ENCODE measurements around the gene RMDN3. TPM values are rescaled to one million over a fixed set of nuclear protein-coding genes. Genes with fewer than 3 reads are reported as not detected.
A peak's percentile ranks its signal among the peaks of the same experiment; 100 is the strongest.

The RMDN3 gene
- total and polyA plus RNA-seq, 2 of the 13 experiments (the other 11 are each of a cell fraction or from before 2014, with no cell fraction given): 16.8 to 19.5 TPM

DNA sequence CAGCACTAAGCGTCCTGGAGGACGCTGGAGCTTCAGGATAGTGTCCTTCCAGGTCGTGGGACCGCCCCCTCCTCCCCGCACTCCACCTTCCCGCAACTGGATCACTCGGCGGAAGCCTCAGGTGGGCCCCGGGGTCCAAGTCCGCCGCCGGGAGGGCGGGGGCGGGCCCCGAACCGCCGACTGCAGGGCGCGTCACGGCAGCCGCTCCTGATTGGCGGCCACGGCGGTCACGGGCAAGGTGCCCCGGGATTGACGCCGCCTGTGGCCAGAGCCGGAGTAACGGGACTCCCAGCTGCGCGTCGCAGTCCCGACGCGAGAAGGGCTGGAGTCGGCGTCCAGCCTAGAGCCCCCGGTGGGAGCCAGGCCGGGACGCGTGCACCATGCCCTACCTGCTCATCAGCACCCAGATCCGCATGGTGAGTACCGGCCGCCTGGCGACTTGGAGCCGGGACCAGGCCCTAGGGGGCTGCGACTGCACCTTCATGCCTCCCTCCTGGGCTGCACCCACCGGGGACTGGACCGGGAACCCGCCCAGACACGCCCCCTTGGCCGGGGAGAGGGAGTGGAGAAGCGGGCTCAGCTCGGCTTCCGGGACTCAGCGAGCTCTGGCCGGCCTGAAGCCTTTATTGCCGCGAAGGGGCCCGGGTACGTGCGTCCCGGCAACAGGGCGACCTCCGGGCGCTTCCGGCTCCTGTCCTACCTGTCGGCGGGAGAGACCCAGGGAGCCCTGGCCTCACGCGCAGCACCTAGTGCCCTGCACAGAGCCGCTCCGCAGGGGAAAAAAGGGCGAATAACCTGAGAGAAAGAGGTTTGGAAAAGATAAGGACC is 9.0 kb upstream of the RMDN3 start, which contains the start of gene GCHFR (continued):
- TF ChIP-seq, protein P1, sequence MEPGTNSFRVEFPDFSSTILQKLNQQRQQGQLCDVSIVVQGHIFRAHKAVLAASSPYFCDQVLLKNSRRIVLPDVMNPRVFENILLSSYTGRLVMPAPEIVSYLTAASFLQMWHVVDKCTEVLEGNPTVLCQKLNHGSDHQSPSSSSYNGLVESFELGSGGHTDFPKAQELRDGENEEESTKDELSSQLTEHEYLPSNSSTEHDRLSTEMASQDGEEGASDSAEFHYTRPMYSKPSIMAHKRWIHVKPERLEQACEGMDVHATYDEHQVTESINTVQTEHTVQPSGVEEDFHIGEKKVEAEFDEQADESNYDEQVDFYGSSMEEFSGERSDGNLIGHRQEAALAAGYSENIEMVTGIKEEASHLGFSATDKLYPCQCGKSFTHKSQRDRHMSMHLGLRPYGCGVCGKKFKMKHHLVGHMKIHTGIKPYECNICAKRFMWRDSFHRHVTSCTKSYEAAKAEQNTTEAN (CRISPR knock-in tag; conservative IDR thresholded peaks at IDR 0.05): no peak; the same call in 1 of the 2 replicates
- TF ChIP-seq ARHGAP35 (CRISPR knock-in tag; IDR thresholded peaks at IDR 0.05; ENCODE audit: borderline replicate concordance) (peak; percentile 63; the same call in 1 of the 2 replicates), ZNF501 (CRISPR knock-in tag; IDR thresholded peaks at IDR 0.05) (peak; percentile 70), ZMAT3 (CRISPR knock-in tag; conservative IDR thresholded peaks at IDR 0.05) (0 out of 2 replicates have a peak, but pooled peaks have one; percentile 59), ZNF556 (CRISPR knock-in tag; IDR thresholded peaks at IDR 0.05; ENCODE audit: borderline replicate concordance) (peak; percentile 70; the same call in 1 of the 2 replicates), TAF1 (CRISPR knock-in tag; IDR thresholded peaks at IDR 0.05) (peak; percentile 83; the same call in 1 of the 2 replicates), YEATS2 (CRISPR knock-in tag; IDR thresholded peaks at IDR 0.05; ENCODE audit: borderline replicate concordance) (peak; percentile 70; the same call in 1 of the 2 replicates), ZNF644 (CRISPR knock-in tag; IDR thresholded peaks at IDR 0.05; ENCODE audit: low read depth) (no peak)
- TF ChIP-seq, protein P2, sequence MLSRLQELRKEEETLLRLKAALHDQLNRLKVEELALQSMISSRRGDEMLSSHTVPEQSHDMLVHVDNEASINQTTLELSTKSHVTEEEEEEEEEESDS (CRISPR knock-in tag; IDR thresholded peaks at IDR 0.05; ENCODE audit: borderline replicate concordance): 0 out of 2 replicates have a peak, but pooled peaks have one; percentile 29
- TF ChIP-seq, protein P3, sequence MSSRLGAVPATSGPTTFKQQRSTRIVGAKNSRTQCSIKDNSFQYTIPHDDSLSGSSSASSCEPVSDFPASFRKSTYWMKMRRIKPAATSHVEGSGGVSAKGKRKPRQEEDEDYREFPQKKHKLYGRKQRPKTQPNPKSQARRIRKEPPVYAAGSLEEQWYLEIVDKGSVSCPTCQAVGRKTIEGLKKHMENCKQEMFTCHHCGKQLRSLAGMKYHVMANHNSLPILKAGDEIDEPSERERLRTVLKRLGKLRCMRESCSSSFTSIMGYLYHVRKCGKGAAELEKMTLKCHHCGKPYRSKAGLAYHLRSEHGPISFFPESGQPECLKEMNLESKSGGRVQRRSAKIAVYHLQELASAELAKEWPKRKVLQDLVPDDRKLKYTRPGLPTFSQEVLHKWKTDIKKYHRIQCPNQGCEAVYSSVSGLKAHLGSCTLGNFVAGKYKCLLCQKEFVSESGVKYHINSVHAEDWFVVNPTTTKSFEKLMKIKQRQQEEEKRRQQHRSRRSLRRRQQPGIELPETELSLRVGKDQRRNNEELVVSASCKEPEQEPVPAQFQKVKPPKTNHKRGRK (CRISPR knock-in tag; IDR thresholded peaks at IDR 0.05): no peak
- TF ChIP-seq, protein P4, sequence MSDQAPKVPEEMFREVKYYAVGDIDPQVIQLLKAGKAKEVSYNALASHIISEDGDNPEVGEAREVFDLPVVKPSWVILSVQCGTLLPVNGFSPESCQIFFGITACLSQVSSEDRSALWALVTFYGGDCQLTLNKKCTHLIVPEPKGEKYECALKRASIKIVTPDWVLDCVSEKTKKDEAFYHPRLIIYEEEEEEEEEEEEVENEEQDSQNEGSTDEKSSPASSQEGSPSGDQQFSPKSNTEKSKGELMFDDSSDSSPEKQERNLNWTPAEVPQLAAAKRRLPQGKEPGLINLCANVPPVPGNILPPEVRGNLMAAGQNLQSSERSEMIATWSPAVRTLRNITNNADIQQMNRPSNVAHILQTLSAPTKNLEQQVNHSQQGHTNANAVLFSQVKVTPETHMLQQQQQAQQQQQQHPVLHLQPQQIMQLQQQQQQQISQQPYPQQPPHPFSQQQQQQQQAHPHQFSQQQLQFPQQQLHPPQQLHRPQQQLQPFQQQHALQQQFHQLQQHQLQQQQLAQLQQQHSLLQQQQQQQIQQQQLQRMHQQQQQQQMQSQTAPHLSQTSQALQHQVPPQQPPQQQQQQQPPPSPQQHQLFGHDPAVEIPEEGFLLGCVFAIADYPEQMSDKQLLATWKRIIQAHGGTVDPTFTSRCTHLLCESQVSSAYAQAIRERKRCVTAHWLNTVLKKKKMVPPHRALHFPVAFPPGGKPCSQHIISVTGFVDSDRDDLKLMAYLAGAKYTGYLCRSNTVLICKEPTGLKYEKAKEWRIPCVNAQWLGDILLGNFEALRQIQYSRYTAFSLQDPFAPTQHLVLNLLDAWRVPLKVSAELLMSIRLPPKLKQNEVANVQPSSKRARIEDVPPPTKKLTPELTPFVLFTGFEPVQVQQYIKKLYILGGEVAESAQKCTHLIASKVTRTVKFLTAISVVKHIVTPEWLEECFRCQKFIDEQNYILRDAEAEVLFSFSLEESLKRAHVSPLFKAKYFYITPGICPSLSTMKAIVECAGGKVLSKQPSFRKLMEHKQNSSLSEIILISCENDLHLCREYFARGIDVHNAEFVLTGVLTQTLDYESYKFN (CRISPR knock-in tag; conservative IDR thresholded peaks at IDR 0.05): peak; percentile 89
- TF ChIP-seq, protein P5, sequence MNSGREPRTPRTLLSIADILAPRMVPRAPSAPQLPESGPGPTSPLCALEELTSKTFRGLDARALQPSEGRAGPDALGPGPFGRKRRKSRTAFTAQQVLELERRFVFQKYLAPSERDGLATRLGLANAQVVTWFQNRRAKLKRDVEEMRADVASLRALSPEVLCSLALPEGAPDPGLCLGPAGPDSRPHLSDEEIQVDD (CRISPR knock-in tag; IDR thresholded peaks at IDR 0.05; ENCODE audit: borderline replicate concordance): peak; percentile 78; the same call in 1 of the 2 replicates
- TF ChIP-seq, protein P6, sequence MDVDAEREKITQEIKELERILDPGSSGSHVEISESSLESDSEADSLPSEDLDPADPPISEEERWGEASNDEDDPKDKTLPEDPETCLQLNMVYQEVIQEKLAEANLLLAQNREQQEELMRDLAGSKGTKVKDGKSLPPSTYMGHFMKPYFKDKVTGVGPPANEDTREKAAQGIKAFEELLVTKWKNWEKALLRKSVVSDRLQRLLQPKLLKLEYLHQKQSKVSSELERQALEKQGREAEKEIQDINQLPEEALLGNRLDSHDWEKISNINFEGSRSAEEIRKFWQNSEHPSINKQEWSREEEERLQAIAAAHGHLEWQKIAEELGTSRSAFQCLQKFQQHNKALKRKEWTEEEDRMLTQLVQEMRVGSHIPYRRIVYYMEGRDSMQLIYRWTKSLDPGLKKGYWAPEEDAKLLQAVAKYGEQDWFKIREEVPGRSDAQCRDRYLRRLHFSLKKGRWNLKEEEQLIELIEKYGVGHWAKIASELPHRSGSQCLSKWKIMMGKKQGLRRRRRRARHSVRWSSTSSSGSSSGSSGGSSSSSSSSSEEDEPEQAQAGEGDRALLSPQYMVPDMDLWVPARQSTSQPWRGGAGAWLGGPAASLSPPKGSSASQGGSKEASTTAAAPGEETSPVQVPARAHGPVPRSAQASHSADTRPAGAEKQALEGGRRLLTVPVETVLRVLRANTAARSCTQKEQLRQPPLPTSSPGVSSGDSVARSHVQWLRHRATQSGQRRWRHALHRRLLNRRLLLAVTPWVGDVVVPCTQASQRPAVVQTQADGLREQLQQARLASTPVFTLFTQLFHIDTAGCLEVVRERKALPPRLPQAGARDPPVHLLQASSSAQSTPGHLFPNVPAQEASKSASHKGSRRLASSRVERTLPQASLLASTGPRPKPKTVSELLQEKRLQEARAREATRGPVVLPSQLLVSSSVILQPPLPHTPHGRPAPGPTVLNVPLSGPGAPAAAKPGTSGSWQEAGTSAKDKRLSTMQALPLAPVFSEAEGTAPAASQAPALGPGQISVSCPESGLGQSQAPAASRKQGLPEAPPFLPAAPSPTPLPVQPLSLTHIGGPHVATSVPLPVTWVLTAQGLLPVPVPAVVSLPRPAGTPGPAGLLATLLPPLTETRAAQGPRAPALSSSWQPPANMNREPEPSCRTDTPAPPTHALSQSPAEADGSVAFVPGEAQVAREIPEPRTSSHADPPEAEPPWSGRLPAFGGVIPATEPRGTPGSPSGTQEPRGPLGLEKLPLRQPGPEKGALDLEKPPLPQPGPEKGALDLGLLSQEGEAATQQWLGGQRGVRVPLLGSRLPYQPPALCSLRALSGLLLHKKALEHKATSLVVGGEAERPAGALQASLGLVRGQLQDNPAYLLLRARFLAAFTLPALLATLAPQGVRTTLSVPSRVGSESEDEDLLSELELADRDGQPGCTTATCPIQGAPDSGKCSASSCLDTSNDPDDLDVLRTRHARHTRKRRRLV (CRISPR knock-in tag; IDR thresholded peaks at IDR 0.05): 0 out of 2 replicates have a peak, but pooled peaks have one; percentile 47

Data from HepG2 (cell line).